Activated CD8-positive, alpha-beta T cell treated with anti-CD3 and anti-CD28 coated beads for 36 hours (primary cell): Measurements from ENCODE around the gene KCNH2. TPM values are rescaled to one million over a fixed set of nuclear protein-coding genes. Genes with fewer than 3 reads are reported as not detected.

ENCODE experiments used
- ATAC-seq: fragments of 200-7000 bp; cut with Tn5 transposase; one replicate; pipeline ENCODE4 v1.10.0; 2021; ENCODE audit warnings: mild to moderate bottlenecking, moderate library complexity
- CTCF ChIA-PET: fragments of 350-600 bp; sonication (Branson Sonifier 250); formaldehyde crosslinking; loops from one replicate; lab custom pipeline; 2021; ENCODE audit warnings: antibody characterized with exemption; lab: Charles Lee
- POLR2A ChIA-PET: fragments of 350-600 bp; sonication (Branson Sonifier 250); formaldehyde crosslinking; loops from one replicate; lab custom pipeline; 2021; ENCODE audit warnings: antibody characterized with exemption; lab: Charles Lee
- DNase-seq: peaks from one replicate; pipeline ENCODE4 v3.0.0-alpha.2; 2020
- H3K27ac Mint-ChIP-seq: one replicate; pipeline ENCODE4 v1.8.0; 2021; ENCODE audit warnings: mild to moderate bottlenecking, mixed read lengths
- H3K27me3 Mint-ChIP-seq: one replicate; pipeline ENCODE4 v1.8.0; 2021; ENCODE audit warnings: mixed read lengths
- H3K36me3 Mint-ChIP-seq: one replicate; pipeline ENCODE4 v1.8.0; 2021; ENCODE audit warnings: low read depth, mixed read lengths
- H3K4me1 Mint-ChIP-seq: one replicate; pipeline ENCODE4 v1.8.0; 2021; ENCODE audit warnings: low read depth, mixed read lengths
- H3K4me3 Mint-ChIP-seq: one replicate; pipeline ENCODE4 v1.8.0; 2021; ENCODE audit warnings: mild to moderate bottlenecking, moderate library complexity, mixed read lengths
- H3K9me3 Mint-ChIP-seq: one replicate; pipeline ENCODE4 v1.8.0; 2021; ENCODE audit warnings: mixed read lengths
- intact Hi-C: fragments of 100-400 bp; cut with micrococcal nuclease; formaldehyde crosslinking; loops from one replicate; pipeline ENCODE4 v1.10.0; 2022
- total RNA-seq, 2 experiments: library from RNA; stranded (reverse); gene quantifications; one replicate each; pipeline ENCODE4 v1.2.3, GENCODE V29; 2021
- TF ChIP-seq, protein P1 (sequence below): fragments of 200-600 bp; IDR thresholded peaks from one replicate; pipeline ENCODE4 v1.8.0; 2022; ENCODE audit warnings: antibody characterized with exemption, mild to moderate bottlenecking

Gene KCNH2
- total RNA-seq, 2 experiments from 2014 or later: 0.23 to 0.29 TPM

- no peak overlapping the region for H3K27ac Mint-ChIP-seq
Measured at GRCh38 chr7:151001546-151001945, 23.4 kb upstream of the KCNH2 start.

GRCh38 chr7:151000897-151001495 is 22.9 kb upstream of the KCNH2 start:
- ATAC-seq (no peak), DNase-seq (no peak)
- no peak overlapping the region for H3K4me3 Mint-ChIP-seq
- intact Hi-C loops: no loop called here
- POLR2A ChIA-PET: no interaction called here
- no peaks in the 10 kb centered on the region for H3K27me3 Mint-ChIP-seq
- H3K27ac Mint-ChIP-seq: no peak overlapping the region
- CTCF ChIA-PET: no interaction called here
- peaks cover 31% of the 10 kb centered on the region for H3K4me1 Mint-ChIP-seq
- TF ChIP-seq, protein P1, sequence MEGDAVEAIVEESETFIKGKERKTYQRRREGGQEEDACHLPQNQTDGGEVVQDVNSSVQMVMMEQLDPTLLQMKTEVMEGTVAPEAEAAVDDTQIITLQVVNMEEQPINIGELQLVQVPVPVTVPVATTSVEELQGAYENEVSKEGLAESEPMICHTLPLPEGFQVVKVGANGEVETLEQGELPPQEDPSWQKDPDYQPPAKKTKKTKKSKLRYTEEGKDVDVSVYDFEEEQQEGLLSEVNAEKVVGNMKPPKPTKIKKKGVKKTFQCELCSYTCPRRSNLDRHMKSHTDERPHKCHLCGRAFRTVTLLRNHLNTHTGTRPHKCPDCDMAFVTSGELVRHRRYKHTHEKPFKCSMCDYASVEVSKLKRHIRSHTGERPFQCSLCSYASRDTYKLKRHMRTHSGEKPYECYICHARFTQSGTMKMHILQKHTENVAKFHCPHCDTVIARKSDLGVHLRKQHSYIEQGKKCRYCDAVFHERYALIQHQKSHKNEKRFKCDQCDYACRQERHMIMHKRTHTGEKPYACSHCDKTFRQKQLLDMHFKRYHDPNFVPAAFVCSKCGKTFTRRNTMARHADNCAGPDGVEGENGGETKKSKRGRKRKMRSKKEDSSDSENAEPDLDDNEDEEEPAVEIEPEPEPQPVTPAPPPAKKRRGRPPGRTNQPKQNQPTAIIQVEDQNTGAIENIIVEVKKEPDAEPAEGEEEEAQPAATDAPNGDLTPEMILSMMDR: no peak
- H3K36me3 Mint-ChIP-seq: no peaks in the 10 kb centered on the region
- no peaks in the 10 kb centered on the region for H3K9me3 Mint-ChIP-seq

More at GRCh38 chr7:151001546-151001945, 23.4 kb upstream of the KCNH2 start:
- intact Hi-C loops: no loop called here
- Mint-ChIP-seq H3K4me3 (no peak overlapping the region), H3K27me3 (no peaks in the 10 kb centered on the region), H3K36me3 (no peaks in the 10 kb centered on the region), H3K9me3 (no peaks in the 10 kb centered on the region), H3K4me1 (peaks cover 29% of the 10 kb centered on the region)
- TF ChIP-seq, protein P1: no peak
- ChIA-PET CTCF (interaction anchor here (1.4 kb wide), 1 partner anchor 15 kb away, joined by 5 read pairs; no protein-coding TSS in a partner anchor), POLR2A (no interaction called here)
- no peak for DNase-seq
- no peak for ATAC-seq

DNA sequence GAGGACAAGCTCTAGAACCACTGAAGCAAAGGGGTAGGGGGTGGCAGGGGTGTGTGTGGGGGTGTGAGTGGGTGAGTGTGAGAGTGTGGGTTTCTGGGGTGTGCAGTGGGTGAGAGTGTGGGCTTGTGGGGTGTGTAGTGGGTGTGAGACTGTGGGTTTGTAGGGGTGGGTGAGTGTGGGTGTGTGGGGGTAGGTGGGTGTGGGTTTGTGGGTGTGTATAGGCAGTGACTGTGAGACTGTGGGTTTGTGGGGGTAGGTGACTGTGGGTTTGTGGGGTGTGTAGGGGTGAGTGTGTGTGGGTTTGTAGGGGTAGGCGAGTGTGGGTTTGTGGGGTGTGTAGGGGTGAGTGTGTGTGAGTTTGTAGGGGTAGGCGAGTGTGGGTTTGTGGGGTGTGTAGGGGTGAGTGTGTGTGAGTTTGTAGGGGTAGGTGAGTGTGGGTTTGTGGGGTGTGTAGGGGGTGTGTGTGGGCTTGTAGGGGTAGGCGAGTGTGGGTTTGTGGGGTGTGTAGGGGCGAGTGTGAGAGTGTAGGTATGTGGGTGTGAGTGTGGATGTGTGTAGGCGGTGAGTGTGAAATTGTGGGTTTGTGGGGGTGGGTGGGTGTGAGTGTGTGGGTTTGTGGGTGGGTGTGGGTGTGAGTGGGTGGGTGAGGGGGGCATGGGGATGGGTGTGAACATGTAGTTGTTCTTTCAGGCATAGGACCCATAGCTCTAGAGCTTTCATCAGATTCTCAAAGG is 21.5 kb upstream of the KCNH2 start:
- no peaks in the 10 kb centered on the region for H3K9me3 Mint-ChIP-seq
- intact Hi-C loops: no loop called here
- POLR2A ChIA-PET: interaction anchor here (0.6 kb wide), 1 partner anchor 9 kb away, joined by 3 read pairs; no protein-coding TSS in a partner anchor
- H3K27ac Mint-ChIP-seq: no peak overlapping the region
- peaks cover 37% of the 10 kb centered on the region for H3K4me1 Mint-ChIP-seq
- H3K27me3 Mint-ChIP-seq: no peaks in the 10 kb centered on the region
- no peak for ATAC-seq
- no peak overlapping the region for H3K4me3 Mint-ChIP-seq
- CTCF ChIA-PET: interaction anchor here (1.7 to 3.1 kb wide), 3 partner anchors 9 to 18 kb away, joined by 5 to 12 read pairs (median 6); no protein-coding TSS in a partner anchor
- no peak for DNase-seq
- TF ChIP-seq, protein P1: no peak
- no peaks in the 10 kb centered on the region for H3K36me3 Mint-ChIP-seq

DNA sequence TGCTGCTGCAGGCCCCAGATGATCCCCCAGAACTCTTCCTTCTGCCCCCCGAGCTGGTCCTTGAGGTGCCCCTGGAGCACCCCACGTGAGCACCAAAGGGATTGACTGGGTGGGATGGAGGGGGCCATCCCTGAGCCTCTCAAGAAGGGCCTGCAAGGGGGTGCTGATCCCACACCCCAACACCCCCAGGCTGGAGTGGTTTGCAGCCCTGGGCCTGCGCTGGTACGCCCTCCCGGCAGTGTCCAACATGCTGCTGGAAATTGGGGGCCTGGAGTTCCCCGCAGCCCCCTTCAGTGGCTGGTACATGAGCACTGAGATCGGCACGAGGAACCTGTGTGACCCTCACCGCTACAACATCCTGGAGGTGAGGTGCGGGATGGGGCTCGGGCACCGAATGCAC is 20.9 kb upstream of the KCNH2 start:
- ChIA-PET POLR2A (no interaction called here), CTCF (interaction anchor here (1.7 to 3.1 kb wide), 4 partner anchors 10 to 36 kb away, joined by 5 to 12 read pairs (median 6); no protein-coding TSS in a partner anchor)
- no peaks in the 10 kb centered on the region for H3K36me3 Mint-ChIP-seq
- H3K27me3 Mint-ChIP-seq: no peaks in the 10 kb centered on the region
- peaks cover 39% of the 10 kb centered on the region for H3K4me1 Mint-ChIP-seq
- intact Hi-C loops: no loop called here
- no peak overlapping the region for H3K27ac Mint-ChIP-seq
- no peak for ATAC-seq
- H3K9me3 Mint-ChIP-seq: no peaks in the 10 kb centered on the region
- TF ChIP-seq, protein P1: no peak
- H3K4me3 Mint-ChIP-seq: no peak overlapping the region
- no peak for DNase-seq

DNA sequence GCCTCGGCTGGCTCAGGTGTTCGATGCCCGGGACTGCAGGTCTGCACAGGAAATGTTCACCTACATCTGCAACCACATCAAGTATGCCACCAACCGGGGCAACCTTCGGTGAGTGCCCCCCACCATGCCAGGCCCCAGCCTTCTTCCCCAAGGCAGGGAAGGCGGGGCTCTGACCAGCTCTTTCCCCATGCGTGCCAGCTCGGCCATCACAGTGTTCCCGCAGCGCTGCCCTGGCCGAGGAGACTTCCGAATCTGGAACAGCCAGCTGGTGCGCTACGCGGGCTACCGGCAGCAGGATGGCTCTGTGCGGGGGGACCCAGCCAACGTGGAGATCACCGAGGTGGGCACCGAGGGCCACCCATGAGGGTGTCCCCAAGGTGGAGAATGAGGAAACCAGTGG is 20.2 kb upstream of the KCNH2 start:
- H3K4me3 Mint-ChIP-seq: no peak overlapping the region
- no peaks in the 10 kb centered on the region for H3K36me3 Mint-ChIP-seq
- no peak for ATAC-seq
- no peak overlapping the region for H3K27ac Mint-ChIP-seq
- TF ChIP-seq, protein P1: no peak
- intact Hi-C loops: no loop called here
- peaks cover 39% of the 10 kb centered on the region for H3K4me1 Mint-ChIP-seq
- no peaks in the 10 kb centered on the region for H3K9me3 Mint-ChIP-seq
- DNase-seq: no peak
- no peaks in the 10 kb centered on the region for H3K27me3 Mint-ChIP-seq
- POLR2A ChIA-PET: no interaction called here
- CTCF ChIA-PET: interaction anchor here (0.9 to 3.1 kb wide), 6 partner anchors 10 to 100 kb away, joined by 4 to 12 read pairs (median 6); no protein-coding TSS in a partner anchor
